CD4-positive, CD25-positive, alpha-beta regulatory T cell (primary cell): ENCODE data around the gene ZACN. TPM values are rescaled to one million over a fixed set of nuclear protein-coding genes. Genes with fewer than 3 reads are reported as not detected.

Source experiments
- ATAC-seq, 2 donors: fragments of 150-1000 bp; cut with Tn5 transposase; one replicate each; pipeline ENCODE4 v1.10.0; 2021; ENCODE audit warnings: low read depth in 2 of 2, moderate number of reproducible peaks in 2 of 2, moderate library complexity in 1 of 2
- DNase-seq, 3 donors: peaks; one replicate each; pipeline versions ENCODE4 v3.0.0 to v3.0.0-alpha.2; 2012 to 2022; ENCODE audit warnings: mixed read lengths in 1 of 3
- H3K27ac ChIP-seq: one replicate; pipeline ENCODE4 v1.7.0; 2013; ENCODE audit warnings: mild to moderate bottlenecking, low read length; ENCODE audit not compliant: insufficient read depth, poor library complexity, severe bottlenecking
- H3K27me3 ChIP-seq: one replicate; pipeline ENCODE4 v1.7.0; 2013; ENCODE audit warnings: low read length; ENCODE audit not compliant: control insufficient read depth, insufficient read depth
- H3K36me3 ChIP-seq: one replicate; pipeline ENCODE4 v1.7.0; 2013; ENCODE audit warnings: mild to moderate bottlenecking, low read length, moderate library complexity; ENCODE audit not compliant: control insufficient read depth, insufficient read depth
- H3K4me1 ChIP-seq: 2 replicates; pipeline ENCODE4 v1.7.0; 2013; ENCODE audit warnings: mild to moderate bottlenecking, low read length; ENCODE audit not compliant: insufficient read depth, control insufficient read depth, poor library complexity, severe bottlenecking
- H3K4me3 ChIP-seq: one replicate; pipeline ENCODE4 v1.7.0; 2013; ENCODE audit warnings: low read depth, mild to moderate bottlenecking, low read length, moderate library complexity
- H3K9me3 ChIP-seq, 2 experiments: 1 replicate in 1 of 2; 2 replicates in 1 of 2; pipeline ENCODE4 v1.7.0; 2013; ENCODE audit warnings: low read length in 2 of 2, mild to moderate bottlenecking in 1 of 2, moderate library complexity in 1 of 2; ENCODE audit not compliant: control insufficient read depth in 2 of 2
- H3K27ac Mint-ChIP-seq, 3 donors: one replicate each; pipeline ENCODE4 v1.8.0; 2020 to 2022; ENCODE audit warnings: mild to moderate bottlenecking in 3 of 3, mixed read lengths in 3 of 3, moderate library complexity in 2 of 3
- H3K27me3 Mint-ChIP-seq: one replicate; pipeline ENCODE4 v1.8.0; 2022; ENCODE audit warnings: mild to moderate bottlenecking, mixed read lengths
- H3K36me3 Mint-ChIP-seq: one replicate; pipeline ENCODE4 v1.8.0; 2020; ENCODE audit warnings: mixed read lengths
- H3K4me1 Mint-ChIP-seq, 4 donors: one replicate each; pipeline ENCODE4 v1.8.0; 2020 to 2022; ENCODE audit warnings: mixed read lengths in 4 of 4, mild to moderate bottlenecking in 1 of 4
- H3K4me3 Mint-ChIP-seq, 4 donors: one replicate each; pipeline ENCODE4 v1.8.0; 2020 to 2022; ENCODE audit warnings: mild to moderate bottlenecking in 4 of 4, mixed read lengths in 4 of 4, moderate library complexity in 3 of 4
- H3K9me3 Mint-ChIP-seq, 7 donors: one replicate each; pipeline ENCODE4 v1.8.0; 2020 to 2022; ENCODE audit warnings: mixed read lengths in 7 of 7, mild to moderate bottlenecking in 3 of 7, moderate library complexity in 2 of 7
- polyA plus RNA-seq, 4 donors: library from polyadenylated mRNA; unstranded; fragments of 300-500 nt; fragmentation: Illumina TruSeq; gene quantifications; one replicate each; pipeline ENCODE4 v1.2.3, GENCODE V29; 2021
- total RNA-seq: library from RNA; stranded (reverse); gene quantifications from one replicate; pipeline ENCODE4 v1.2.3, GENCODE V29; 2022

ZACN gene
- total and polyA plus RNA-seq, 5 donors from 2014 or later = 0.24 to 2.0 (median 0.47) TPM

DNA sequence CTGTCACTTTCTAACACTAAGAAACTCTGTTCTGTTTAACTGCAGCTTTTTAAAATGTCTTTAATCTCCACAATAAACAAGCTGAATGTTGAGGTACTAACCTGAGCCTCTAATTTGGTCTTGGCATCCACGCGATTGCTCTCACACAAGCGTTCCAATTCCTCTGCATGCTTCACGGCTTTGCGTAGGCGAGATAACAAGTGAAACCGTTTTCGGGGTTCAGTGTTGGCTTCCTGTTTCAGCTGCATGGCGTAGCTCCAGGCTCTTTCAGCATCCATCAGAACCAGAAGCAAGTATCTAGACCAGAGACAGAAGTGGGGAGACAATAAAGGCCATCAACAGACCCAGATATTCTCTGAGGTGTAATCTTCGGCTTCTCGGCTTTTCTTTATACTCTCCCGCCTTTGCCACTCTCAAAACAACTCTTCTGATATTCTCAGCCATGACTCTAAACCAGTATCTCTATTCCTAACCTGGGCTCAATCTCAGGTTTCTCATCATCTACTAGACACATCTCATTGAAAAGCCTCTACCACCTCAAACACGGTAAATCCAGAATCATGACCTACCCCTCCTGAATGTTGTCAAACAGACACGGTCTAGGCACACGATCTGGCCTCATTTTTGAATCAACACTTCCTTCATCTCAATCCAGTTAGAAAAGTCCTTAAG, 15.0 kb upstream of the ZACN start:
- no peaks in the 10 kb centered on the region for H3K9me3 Mint-ChIP-seq
- DNase-seq (peak in 2 of 3 donors; percentile 49 to 74), ATAC-seq (peak; percentile 79 to 81)
- H3K4me3 Mint-ChIP-seq = peak overlapping the region; percentile 20 to 81 (median 50)
- H3K4me1 ChIP-seq = peaks cover 12% of the 10 kb centered on the region
- peaks cover 38% of the 10 kb centered on the region for H3K36me3 Mint-ChIP-seq
- H3K27me3 ChIP-seq = no peaks in the 10 kb centered on the region
- H3K27ac Mint-ChIP-seq = peak overlapping the region; percentile 92 to 96 (median 94)
- H3K4me3 ChIP-seq = peak overlapping the region; percentile 70
- H3K4me1 Mint-ChIP-seq = peaks cover 10 to 38% (median 22%) of the 10 kb centered on the region in 4 donors
- H3K36me3 ChIP-seq = peaks cover 81% of the 10 kb centered on the region
- peak overlapping the region; percentile 72 for H3K27ac ChIP-seq
- H3K9me3 ChIP-seq = no peaks in the 10 kb centered on the region
- no peaks in the 10 kb centered on the region for H3K27me3 Mint-ChIP-seq

DNA sequence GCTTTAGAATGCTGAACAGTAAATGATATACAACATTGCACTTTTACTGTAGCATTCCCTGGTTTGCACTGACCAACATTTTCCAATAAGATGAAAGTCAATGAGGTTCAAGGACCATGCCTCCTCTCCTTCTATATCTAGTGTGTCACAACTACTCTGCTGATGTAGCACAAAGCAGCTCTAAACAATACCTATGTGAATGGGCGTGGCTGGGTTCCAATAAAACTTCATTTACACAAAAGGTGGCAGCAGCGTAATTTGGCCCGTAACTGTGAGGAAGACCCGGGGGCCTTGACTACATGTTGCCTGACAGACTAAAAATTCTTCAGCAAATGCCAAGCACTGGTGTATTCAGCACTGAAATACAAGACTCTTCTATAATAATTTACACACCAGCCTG, 13.2 kb upstream of the ZACN start:
- H3K4me3 Mint-ChIP-seq = peak overlapping the region in 2 of 4 donors; percentile 53 to 69
- peaks cover 28% of the 10 kb centered on the region for H3K4me1 ChIP-seq

DNA sequence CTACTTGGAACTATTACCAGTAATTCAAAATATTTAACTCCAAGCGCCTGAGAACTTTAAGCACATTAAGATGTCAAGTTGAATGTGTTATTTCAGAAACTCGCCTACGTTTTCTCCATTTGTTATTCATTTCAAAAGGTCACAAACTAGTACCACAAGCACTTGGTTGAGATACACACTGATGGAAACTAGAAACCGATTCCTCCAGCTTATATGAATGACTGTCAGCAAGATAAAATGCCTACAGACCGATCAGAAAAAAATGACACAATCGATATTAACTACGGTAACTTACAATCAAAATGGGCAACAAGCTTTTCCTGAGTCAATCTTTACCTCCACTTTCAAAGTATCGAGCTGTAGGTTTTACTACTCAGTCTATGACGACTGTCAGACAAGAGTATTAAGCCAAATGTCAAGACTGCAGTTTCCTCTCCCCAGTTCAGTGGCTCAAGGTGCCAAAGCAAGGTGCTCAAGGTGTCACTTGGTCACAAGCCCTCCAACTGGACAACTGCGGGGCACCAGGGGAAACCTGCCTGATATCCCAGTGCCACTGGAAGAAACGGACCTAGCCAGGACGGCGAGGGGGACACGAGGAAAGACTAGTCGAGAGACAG, 7.3 kb upstream of the ZACN start:
- H3K36me3 Mint-ChIP-seq = peaks cover 10% of the 10 kb centered on the region
- no peaks in the 10 kb centered on the region for H3K9me3 ChIP-seq
- peak in 2 of 3 donors; percentile 37 to 46 for DNase-seq
- peaks cover 53% of the 10 kb centered on the region for H3K4me1 ChIP-seq
- peak overlapping the region; percentile 82 to 98 (median 97) for H3K27ac Mint-ChIP-seq
- peak overlapping the region; percentile 88 for H3K4me3 ChIP-seq
- H3K9me3 Mint-ChIP-seq = peaks cover 0 to 1% (median 0%) of the 10 kb centered on the region in 7 donors
- H3K27me3 Mint-ChIP-seq = peaks cover 26% of the 10 kb centered on the region
- ATAC-seq = peak; percentile 15 to 17
- H3K36me3 ChIP-seq = peaks cover 17% of the 10 kb centered on the region
- peaks cover 10% of the 10 kb centered on the region for H3K27me3 ChIP-seq
- peak overlapping the region; percentile 87 to 98 (median 96) for H3K4me3 Mint-ChIP-seq
- peaks cover 6 to 58% (median 42%) of the 10 kb centered on the region in 4 donors for H3K4me1 Mint-ChIP-seq
- H3K27ac ChIP-seq = peak overlapping the region; percentile 80

More for the DNA sequence above, 13.2 kb upstream of the ZACN start:
- no peaks in the 10 kb centered on the region for H3K9me3 ChIP-seq
- ATAC-seq (no peak), DNase-seq (no peak)
- H3K27me3 ChIP-seq = no peaks in the 10 kb centered on the region
- Mint-ChIP-seq H3K27me3 (no peaks in the 10 kb centered on the region), H3K36me3 (peaks cover 34% of the 10 kb centered on the region), H3K4me1 (peaks cover 10 to 48% (median 31%) of the 10 kb centered on the region in 4 donors), H3K27ac (peak overlapping the region in 2 of 3 donors; percentile 69 to 75), H3K9me3 (no peaks in the 10 kb centered on the region)
- peaks cover 64% of the 10 kb centered on the region for H3K36me3 ChIP-seq
- no peak overlapping the region for H3K27ac ChIP-seq
- no peak overlapping the region for H3K4me3 ChIP-seq

DNA sequence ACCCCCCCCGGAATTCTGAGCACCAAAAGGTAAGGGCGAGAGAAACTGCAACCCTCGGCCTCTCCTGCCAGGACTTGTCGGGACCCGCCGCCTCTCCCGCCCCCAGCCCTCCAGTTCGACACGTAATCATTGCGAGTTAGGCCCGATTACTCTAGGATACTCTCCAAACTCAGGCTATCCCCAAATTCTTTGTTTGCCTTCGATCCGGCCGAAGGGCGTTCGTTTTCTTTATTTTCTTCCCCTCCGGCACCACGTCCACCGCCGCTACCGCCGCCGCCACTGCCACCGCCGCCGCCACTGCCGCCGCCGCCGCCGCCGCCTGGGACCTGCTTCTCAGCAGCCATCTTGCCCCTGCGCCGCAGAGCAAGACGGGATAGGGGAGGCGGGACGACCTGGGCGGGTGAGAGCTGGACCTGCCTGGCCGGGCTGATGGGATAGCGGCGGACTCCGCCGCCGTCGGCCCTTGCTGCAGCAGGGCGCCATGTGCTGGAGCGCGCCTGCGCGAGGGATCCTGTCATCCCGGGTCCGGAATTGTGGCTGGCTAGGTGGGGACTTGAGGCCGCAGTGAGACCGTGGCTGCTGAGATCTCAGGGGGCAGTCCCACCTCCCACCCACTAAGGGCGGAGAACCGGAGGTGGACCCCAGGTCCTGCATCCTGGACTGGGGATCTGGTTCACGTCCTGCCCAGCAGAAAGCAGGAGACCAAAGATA, 6.7 kb upstream of the ZACN start, which contains the start of gene SRP68:
SRP68 (minus strand) TSS at position 370 of the 711 bp plus-strand sequence; CDS start at position 344, 26 bp downstream.
- Histone ChIP-seq H3K4me1 (peaks cover 60% of the 10 kb centered on the region), H3K4me3 (peak within 1 kb of the TSS; percentile 88), H3K27me3 (peaks cover 10% of the 10 kb centered on the region), H3K9me3 (no peaks in the 10 kb centered on the region), H3K36me3 (peaks cover 12% of the 10 kb centered on the region), H3K27ac (peak within 1 kb of the TSS; percentile 80)
- H3K27me3 Mint-ChIP-seq = peaks cover 33% of the 10 kb centered on the region
- H3K27ac Mint-ChIP-seq = peak within 1 kb of the TSS; percentile 82 to 98 (median 97)
- peaks cover 6 to 60% (median 41%) of the 10 kb centered on the region in 4 donors for H3K4me1 Mint-ChIP-seq
- DNase-seq (peak; percentile 75 to 89 (median 77)), ATAC-seq (peak; percentile 88 to 90)
- peaks cover 6% of the 10 kb centered on the region for H3K36me3 Mint-ChIP-seq
- H3K9me3 Mint-ChIP-seq = peaks cover 0 to 1% (median 0%) of the 10 kb centered on the region in 7 donors
- H3K4me3 Mint-ChIP-seq = peak within 1 kb of the TSS; percentile 87 to 98 (median 96)

DNA sequence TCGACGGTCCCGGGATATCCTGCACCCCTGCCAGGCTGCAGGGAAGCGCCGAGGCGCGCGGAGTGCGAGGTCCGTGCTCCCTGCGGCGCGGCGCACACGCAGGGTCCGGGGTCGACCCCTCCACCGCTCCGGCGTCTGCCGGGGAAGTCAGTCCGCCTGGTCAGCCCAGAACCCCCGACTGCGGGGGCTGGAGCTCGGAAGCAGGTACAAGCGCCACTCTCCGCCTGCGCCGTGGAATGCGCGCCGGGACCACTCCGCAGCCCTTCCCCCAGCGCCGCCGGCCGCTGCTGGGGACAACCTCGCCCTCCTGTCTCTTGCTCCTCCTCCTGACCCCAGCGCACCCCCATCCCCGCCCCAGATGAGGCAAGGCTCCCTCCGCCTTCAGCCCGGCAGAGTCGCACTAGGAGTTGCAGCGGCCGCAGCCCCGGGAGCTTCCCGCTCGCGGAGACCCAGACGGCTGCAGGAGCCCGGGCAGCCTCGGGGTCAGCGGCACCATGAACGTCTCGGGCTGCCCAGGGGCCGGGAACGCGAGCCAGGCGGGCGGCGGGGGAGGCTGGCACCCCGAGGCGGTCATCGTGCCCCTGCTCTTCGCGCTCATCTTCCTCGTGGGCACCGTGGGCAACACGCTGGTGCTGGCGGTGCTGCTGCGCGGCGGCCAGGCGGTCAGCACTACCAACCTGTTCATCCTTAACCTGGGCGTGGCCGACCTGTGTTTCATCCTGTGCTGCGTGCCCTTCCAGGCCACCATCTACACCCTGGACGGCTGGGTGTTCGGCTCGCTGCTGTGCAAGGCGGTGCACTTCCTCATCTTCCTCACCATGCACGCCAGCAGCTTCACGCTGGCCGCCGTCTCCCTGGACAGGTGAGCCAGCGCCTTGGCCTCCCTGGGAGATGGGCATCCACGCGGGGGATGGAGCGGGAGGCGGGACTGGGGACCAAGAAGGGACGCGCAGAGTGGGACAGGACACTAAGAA, 4.3 kb upstream of the ZACN start, which contains the start of gene GALR2:
GALR2 (plus strand) TSS at position 392 of the 974 bp plus-strand sequence; CDS start at position 495, 103 bp downstream.
- peaks cover 13% of the 10 kb centered on the region for H3K27me3 ChIP-seq
- no peak within 1 kb of the TSS for H3K4me3 ChIP-seq
- H3K27ac Mint-ChIP-seq = peak within 1 kb of the TSS; percentile 26 to 82 (median 27)
- ATAC-seq = no peak
- no peaks in the 10 kb centered on the region for H3K9me3 ChIP-seq
- peaks cover 6 to 69% (median 35%) of the 10 kb centered on the region in 4 donors for H3K4me1 Mint-ChIP-seq
- peaks cover 0 to 1% (median 0%) of the 10 kb centered on the region in 7 donors for H3K9me3 Mint-ChIP-seq
- no peaks in the 10 kb centered on the region for H3K36me3 ChIP-seq
- peaks cover 47% of the 10 kb centered on the region for H3K27me3 Mint-ChIP-seq
- H3K4me1 ChIP-seq = peaks cover 64% of the 10 kb centered on the region
- peak within 1 kb of the TSS; percentile 12 to 87 (median 83) for H3K4me3 Mint-ChIP-seq
- no peak for DNase-seq
- peaks cover 3% of the 10 kb centered on the region for H3K36me3 Mint-ChIP-seq
- no peak within 1 kb of the TSS for H3K27ac ChIP-seq

DNA sequence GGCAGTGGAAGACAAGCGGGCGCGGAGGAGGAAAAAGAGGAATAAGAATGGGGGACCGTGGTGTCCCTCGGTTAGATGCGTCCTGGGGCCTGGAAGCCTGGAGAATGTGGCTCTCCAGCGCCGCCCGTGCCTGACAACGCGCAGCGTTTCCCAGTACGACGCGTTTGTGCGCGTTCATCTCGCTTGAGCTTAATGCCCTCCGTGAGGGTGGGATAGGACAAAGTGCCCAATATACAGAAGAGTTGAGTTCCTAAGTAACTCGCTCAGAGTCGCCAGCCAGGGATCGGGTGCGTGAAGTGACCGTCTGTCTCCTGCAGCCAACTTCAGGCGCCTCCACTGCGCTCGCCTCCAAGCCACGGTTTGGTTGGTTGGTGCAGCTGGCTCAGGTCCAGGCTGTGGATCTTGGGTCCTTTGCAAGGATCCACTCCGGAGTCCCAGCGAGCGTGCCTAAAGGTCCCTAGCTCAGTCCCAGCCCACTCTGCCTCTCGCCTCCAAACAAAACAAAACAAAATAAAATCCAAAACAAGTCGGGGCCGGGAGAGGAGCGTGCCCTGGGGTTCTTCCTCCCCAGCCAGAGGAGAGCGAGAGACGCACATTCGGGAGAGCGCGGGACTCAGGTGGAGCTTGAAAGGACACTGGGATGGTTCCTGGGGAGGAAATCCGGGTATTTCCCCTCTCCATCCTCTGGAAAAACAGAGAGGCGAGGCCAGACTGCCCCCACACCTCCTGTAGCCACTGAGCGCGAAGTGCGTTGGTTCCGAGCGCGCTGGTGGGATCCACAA, 3.4 kb upstream of the ZACN start:
- Histone ChIP-seq H3K36me3 (no peaks in the 10 kb centered on the region), H3K4me3 (no peak overlapping the region), H3K9me3 (no peaks in the 10 kb centered on the region), H3K27ac (no peak overlapping the region), H3K4me1 (peaks cover 62% of the 10 kb centered on the region), H3K27me3 (peaks cover 13% of the 10 kb centered on the region)
- no peak for DNase-seq
- H3K27me3 Mint-ChIP-seq = peaks cover 47% of the 10 kb centered on the region
- H3K4me3 Mint-ChIP-seq = peak overlapping the region; percentile 12 to 89 (median 85)
- H3K4me1 Mint-ChIP-seq = peaks cover 6 to 66% (median 28%) of the 10 kb centered on the region in 4 donors
- no peak for ATAC-seq
- H3K9me3 Mint-ChIP-seq = peaks cover 0 to 1% (median 0%) of the 10 kb centered on the region in 7 donors
- H3K27ac Mint-ChIP-seq = peak overlapping the region; percentile 26 to 82 (median 27)
- H3K36me3 Mint-ChIP-seq = no peaks in the 10 kb centered on the region
